GM12873 (cell line): ENCODE results near the gene TMEM115.

ENCODE experiments used
- CTCF ChIP-seq: IDR thresholded peaks from 2 replicates; pipeline ENCODE4 v1.5.1; 2012; ENCODE audit warnings: low read depth, mild to moderate bottlenecking, moderate library complexity, low read length, control low read depth; ENCODE audit not compliant: insufficient read depth; ENCODE audit errors: missing control alignments

TMEM115 gene

GRCh38 chr3:50395070-50395860, 35.9 kb upstream of the TMEM115 start:
- TF ChIP-seq CTCF = no peak

GRCh38 chr3:50393061-50393460, 33.7 kb upstream of the TMEM115 start:
- TF ChIP-seq CTCF = no peak

- no peak for TF ChIP-seq CTCF
Observed at GRCh38 chr3:50392101-50392715, 32.9 kb upstream of the TMEM115 start.

GRCh38 chr3:50390508-50391224, 31.3 kb upstream of the TMEM115 start:
- no peak for TF ChIP-seq CTCF

GRCh38 chr3:50389414-50389767, 30.1 kb upstream of the TMEM115 start:
- TF ChIP-seq CTCF = no peak

- TF ChIP-seq CTCF = no peak
Observed at GRCh38 chr3:50388720-50389413, 29.5 kb upstream of the TMEM115 start.
